DOHH2 (cell line): ENCODE results near the gene EPB41.

Experiments
- EZH2phosphoT487 ChIP-seq: fragments of 200-600 bp; sonication (generic); IDR thresholded peaks from 2 replicates; pipeline ENCODE4 v1.6.1; 2017; ENCODE audit warnings: borderline replicate concordance, mild to moderate bottlenecking, antibody characterized with exemption, low read length, moderate library complexity, mixed read lengths
- TF ChIP-seq, protein P1 (sequence below): fragments of 200-600 bp; sonication (generic); IDR thresholded peaks from one replicate; pipeline ENCODE4 v1.5.1; 2014; ENCODE audit warnings: antibody characterized with exemption, mild to moderate bottlenecking, low read depth, low read length; ENCODE audit not compliant: poor library complexity, severe bottlenecking

DNA sequence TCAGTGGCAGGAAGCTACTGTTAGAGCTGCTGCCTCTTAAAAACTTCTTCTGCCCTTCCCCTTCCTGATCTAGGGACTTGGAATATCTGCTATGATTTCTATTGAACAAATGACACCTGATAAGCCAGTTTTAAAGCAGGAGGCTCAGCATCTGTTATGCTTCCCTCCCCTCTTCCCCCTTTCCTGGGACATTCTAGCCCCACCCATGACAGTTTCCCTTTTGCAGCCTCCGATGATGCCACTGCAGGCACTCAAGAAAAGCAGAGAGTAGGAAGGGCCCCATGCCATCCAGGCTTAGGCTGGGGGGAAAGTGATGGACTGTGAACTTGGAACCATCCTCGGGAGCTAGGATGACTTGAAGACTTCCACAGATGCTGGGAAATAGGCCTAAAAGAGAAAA, 15.1 kb upstream of the EPB41 start:
- TF ChIP-seq EZH2phosphoT487, result no peak
- TF ChIP-seq, protein P1, sequence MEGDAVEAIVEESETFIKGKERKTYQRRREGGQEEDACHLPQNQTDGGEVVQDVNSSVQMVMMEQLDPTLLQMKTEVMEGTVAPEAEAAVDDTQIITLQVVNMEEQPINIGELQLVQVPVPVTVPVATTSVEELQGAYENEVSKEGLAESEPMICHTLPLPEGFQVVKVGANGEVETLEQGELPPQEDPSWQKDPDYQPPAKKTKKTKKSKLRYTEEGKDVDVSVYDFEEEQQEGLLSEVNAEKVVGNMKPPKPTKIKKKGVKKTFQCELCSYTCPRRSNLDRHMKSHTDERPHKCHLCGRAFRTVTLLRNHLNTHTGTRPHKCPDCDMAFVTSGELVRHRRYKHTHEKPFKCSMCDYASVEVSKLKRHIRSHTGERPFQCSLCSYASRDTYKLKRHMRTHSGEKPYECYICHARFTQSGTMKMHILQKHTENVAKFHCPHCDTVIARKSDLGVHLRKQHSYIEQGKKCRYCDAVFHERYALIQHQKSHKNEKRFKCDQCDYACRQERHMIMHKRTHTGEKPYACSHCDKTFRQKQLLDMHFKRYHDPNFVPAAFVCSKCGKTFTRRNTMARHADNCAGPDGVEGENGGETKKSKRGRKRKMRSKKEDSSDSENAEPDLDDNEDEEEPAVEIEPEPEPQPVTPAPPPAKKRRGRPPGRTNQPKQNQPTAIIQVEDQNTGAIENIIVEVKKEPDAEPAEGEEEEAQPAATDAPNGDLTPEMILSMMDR, result no peak
